ENCODE measurements around the gene CST9L.

DNA sequence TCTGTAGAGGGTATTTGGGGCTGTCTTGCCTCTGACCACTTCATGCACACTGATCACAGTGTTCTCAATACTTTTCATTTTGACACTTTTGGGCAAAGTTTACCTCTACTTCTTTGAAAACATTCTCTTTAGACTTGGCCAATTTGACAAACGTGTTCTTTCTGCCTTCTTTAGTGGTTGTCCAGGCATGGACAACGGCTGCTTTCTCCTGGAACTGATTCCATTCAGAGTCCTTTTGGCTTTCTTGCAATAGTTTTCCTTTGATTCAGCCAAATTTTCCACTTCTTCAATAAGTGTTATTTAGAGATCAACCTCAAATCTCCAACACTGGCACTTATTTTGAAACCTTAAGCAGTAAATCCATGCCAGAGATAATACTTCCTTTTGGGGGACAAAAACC is 44.1 kb upstream of the CST9L start:
- TF ChIP-seq CTCF (conservative IDR thresholded peaks at IDR 0.05) (no peak), EZH2 (IDR thresholded peaks at IDR 0.05; ENCODE audit: low read depth) (no peak)
